HG03457 (cell line): Measurements from ENCODE around the gene ISLR2.

Experiments used
- ATAC-seq: cut with Tn5 transposase; IDR thresholded peaks from one replicate; pipeline ENCODE4 v1.9.1; 2021; ENCODE audit warnings: moderate number of reproducible peaks; ENCODE audit not compliant: unreplicated experiment

ISLR2 gene

DNA sequence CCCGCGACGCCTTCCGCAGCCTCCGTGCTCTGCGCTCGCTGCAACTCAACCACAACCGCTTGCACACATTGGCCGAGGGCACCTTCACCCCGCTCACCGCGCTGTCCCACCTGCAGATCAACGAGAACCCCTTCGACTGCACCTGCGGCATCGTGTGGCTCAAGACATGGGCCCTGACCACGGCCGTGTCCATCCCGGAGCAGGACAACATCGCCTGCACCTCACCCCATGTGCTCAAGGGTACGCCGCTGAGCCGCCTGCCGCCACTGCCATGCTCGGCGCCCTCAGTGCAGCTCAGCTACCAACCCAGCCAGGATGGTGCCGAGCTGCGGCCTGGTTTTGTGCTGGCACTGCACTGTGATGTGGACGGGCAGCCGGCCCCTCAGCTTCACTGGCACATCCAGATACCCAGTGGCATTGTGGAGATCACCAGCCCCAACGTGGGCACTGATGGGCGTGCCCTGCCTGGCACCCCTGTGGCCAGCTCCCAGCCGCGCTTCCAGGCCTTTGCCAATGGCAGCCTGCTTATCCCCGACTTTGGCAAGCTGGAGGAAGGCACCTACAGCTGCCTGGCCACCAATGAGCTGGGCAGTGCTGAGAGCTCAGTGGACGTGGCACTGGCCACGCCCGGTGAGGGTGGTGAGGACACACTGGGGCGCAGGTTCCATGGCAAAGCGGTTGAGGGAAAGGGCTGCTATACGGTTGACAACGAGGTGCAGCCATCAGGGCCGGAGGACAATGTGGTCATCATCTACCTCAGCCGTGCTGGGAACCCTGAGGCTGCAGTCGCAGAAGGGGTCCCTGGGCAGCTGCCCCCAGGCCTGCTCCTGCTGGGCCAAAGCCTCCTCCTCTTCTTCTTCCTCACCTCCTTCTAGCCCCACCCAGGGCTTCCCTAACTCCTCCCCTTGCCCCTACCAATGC is 45.1 kb downstream of the ISLR2 start:
- no peak for ATAC-seq

DNA sequence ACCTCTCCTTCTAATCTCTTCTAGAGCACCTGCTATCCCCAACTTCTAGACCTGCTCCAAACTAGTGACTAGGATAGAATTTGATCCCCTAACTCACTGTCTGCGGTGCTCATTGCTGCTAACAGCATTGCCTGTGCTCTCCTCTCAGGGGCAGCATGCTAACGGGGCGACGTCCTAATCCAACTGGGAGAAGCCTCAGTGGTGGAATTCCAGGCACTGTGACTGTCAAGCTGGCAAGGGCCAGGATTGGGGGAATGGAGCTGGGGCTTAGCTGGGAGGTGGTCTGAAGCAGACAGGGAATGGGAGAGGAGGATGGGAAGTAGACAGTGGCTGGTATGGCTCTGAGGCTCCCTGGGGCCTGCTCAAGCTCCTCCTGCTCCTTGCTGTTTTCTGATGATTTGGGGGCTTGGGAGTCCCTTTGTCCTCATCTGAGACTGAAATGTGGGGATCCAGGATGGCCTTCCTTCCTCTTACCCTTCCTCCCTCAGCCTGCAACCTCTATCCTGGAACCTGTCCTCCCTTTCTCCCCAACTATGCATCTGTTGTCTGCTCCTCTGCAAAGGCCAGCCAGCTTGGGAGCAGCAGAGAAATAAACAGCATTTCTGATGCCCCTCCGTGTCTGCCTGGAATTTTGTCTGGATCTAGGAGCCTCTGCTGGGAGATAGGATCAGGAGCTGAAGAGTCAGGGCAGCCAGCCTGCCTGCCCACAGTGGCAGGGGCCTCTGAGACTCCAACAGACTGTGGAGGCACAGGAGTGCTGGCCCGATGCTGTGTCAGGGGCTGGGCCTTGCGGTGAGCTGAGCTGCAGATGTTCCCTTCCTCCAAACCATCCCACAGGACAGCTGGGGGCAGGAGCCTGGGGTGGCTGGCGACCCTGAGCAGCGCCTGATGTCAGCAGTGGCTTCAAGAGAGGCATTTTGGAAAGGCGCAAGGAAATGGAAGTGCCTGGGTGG is 46.2 kb downstream of the ISLR2 start:
- no peak for ATAC-seq

DNA sequence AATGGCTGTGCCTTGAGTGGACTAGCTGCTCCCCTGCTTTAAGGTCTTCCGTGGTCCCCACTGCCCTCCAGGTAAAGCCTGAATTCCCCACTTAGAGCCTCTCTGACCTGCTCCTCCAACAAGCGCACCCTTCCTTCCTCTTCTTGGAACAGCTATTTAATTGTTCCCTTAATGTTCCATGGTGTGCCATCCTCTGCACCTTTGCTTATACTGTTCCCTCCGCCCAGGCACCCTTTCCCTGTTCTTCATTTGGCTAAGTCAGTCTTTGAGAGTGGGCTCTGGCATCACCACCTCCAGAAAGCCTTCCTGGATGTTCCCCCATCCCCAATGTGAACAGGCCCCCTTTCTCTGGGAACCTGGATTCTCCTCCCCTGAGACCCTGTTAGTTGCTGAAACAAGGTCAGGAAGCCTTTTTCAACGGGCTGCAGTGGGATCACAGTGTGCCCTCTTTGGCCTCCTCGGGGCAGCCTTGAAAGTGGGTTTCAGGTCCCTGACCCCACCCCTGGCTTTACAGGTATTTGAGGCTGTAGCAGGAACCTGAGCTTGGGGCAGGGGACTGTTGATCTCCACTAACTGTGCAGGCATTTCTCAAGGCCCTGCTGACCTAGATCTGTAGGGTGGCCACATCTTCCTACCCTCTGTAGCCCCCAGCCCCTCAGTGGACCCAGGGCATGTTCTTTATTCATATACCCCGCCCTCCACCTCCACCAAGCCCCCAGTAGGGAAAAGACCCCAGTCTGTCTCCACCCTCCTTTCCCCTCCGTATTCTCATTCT is 48.1 kb downstream of the ISLR2 start:
- ATAC-seq = no peak

DNA sequence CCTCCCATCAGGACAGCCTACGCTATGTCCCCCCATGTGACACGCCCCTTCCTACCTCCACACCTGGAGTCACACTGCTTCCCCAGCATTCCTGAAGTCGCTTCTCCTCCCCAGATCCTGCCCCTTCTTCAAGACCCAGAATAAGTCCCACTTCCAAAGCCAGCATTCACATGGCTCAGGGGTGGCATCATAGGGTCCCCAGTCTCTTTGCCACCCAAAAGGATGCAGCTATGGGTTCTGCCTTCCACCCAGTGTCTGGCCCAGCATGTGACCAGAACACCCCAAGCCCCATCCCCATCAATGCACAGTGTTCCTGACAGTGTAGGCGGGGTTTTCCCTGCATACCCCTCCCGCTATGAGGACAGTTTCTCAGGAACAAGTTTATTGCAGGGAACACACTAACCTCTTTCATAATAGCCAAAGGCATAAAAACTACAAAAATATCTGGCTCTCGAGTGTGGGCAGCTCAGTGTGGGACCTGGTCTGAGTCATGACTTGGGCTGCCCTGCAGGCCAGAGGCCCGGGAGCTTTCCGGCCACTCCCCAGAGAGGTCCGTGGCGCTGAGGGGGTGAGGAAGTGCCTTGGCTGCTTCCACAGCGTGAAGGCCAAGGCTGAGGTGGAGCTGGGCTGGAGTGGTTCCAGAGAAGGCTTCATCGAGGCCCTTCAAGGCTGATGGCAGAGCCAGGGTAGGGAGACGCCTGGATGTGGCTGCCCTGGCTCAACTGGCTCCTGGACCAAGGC is 48.9 kb downstream of the ISLR2 start:
- ATAC-seq = no peak

DNA sequence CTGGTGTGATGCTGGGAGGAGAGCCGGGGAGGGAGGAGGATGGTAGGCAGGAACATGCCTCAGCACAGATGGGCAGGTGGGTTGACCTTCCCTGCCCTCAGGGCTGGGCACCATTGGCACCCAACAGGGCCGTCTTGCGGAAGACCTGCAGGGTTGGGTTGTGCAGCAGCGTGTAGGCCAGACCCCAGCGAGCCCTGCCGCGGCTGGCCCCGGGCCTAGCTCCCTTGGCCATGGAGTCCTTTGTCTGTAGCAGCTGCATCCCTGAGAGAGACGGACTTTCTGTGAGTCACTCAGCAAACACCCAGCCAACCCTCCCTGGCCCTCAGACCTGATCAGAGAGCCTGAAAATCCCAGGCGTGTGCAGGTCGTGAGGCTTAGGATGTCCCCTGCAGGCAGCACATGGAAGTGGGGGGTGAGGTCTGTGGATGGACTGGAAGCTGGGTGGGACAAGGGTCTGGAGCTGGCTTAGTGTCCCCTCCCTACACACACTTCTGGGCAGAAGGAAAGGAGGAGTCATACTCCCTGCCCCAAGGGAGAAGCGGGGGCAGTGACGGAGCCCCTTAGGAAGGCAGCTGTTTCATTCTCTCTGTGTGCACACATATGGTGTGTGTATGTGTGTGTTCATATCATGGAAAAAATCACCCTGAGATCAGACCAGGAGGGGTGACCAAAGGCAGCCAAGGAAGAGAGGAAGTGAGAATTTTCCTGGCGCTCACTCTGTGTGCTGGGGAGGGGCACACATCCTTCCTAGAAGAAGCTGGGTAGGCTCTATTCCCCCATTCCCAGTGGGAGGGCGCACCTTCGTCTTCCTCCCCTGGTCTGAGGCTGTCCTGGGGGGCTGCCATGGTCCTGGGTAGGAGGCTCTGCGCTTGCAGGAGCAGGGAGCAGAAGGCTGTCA is 49.8 kb downstream of the ISLR2 start:
- ATAC-seq = no peak

DNA sequence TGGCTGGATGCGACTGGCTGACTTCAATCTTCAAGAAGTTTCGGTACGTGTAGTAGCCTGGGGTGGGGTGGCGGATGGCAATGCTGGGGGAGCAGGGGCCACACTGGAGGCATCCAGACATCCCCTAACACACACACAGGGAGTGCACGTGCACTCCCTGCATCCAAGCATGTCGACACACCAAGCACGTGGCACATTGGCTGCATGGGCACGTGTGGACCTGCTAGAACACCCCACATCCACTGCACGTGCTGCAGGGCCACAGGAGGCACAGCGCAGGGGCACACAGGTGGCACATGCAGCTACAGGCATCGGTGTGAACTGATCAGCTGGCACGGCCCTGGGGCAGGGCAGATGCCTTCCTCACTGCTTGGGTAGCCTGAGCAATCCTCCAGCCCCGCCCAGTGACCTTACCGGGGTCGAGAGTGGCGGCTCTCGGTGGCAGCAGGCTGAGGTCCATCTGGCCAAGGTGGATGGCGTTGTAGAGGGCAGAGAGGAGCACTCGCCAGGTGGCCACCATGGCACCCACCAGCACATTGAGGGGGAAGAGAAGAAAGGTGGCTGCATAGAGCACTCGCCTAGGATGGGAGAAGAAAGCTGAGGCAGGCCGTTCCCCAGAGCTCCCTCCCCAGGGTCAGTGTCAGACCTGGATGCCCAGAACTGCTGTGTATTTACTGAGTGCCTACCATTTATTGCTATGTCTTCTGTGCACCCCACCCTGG is 50.7 kb downstream of the ISLR2 start:
- ATAC-seq = no peak

DNA sequence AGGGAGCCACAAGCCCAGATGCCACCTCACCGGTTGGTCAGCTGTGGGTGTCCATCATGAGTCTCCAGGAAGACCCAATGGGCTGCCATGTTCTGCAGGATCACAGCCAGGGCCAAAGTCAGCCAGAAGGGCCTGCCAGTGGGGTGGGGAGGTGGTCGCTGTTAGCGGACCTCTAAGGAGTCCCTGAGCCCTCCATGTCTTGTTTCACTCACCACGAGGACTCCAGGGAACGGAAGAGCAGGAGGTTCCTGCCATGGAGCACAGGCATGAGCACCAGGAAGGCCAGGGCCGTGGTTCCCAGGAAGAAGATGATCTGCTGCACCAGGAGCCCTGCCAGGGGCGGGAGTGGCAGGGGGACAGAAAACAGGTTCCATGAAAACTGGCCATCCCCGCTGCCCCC is 51.7 kb downstream of the ISLR2 start:
- ATAC-seq = no peak

DNA sequence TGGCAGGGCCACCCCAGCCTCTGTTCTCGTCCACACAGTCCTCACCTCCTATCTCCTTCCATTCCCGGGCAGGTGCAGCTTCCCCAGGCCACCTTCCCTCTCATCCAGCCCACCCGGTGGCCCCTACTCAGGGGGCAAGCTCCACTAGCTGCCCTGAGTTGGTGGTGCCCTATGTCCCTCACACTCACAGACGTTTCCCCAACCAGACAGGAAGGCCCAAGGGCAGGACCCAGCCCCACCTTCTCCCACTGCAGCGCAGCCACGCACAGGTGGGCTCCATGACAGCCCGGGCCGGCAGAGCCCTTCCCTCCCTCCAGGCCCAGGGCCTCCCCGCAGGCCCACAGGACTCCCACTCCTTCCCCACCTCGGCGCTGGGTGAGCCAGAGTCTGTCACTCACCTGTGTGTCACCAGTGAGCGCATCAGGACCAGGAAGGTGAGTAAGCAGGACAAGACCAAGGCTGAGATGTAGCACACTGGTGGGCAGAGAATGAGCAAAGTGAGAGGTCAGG is 54.3 kb downstream of the ISLR2 start:
- ATAC-seq = no peak

DNA sequence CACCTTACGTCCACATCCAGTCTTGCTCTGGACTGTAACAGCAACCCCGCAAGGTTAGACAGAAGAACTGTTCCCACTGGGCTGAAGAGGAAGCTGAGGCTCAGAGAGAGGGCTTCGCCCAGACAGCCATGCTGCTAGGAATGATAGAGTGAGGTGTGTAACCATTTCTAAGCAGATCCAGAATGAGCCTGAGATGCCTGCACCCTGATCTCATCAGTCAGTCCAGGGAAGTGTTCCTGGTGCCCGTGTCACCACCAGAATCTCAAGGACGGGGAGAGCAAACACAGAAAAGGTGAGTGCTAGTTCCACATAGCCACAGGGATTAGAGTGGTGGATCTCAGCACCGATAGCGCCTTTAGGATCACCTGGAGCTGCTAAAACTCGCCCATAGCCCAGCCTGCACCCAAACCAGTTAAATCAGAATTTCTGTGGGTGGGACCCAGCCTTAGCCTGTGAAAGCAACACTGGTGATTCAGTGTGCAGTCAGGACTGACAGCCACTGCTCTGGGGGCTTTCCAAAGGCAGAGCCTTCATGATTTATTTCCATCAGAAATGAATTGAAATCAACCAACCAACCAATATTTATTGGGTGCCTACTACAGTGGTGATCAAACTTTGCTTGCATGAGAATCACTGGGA is 55.4 kb downstream of the ISLR2 start:
- no peak for ATAC-seq
